PC-3 (cell line): ENCODE data around the gene RPS21. TPM values are rescaled to one million over a fixed set of nuclear protein-coding genes. Genes with fewer than 3 reads are reported as not detected.

ENCODE experiments used
- ATAC-seq: fragments of 200-7000 bp; cut with Tn5 transposase; 2 replicates; pipeline ENCODE4 v1.9.1; 2020; ENCODE audit warnings: mild to moderate bottlenecking, moderate library complexity
- BruUV-seq: library from RNA; stranded (reverse); fragments of 400-500 nt; replicated peaks from 2 replicates; lab custom pipeline; 2021; lab: Mats Ljungman, UMichigan
- CTCF ChIA-PET: fragments of 300-600 bp; sonication (Branson Sonifier 250); formaldehyde crosslinking; loops from one replicate; lab custom pipeline; 2022; ENCODE audit warnings: antibody characterized with exemption; lab: Charles Lee
- POLR2A ChIA-PET: fragments of 300-600 bp; sonication (Branson Sonifier 250); formaldehyde crosslinking; loops from one replicate; lab custom pipeline; 2022; ENCODE audit warnings: antibody characterized with exemption; ENCODE audit not compliant: unreplicated experiment; lab: Charles Lee
- DNase-seq: peaks from one replicate; pipeline ENCODE4 v3.0.0-alpha.2; 2015
- H2AFZ ChIP-seq: fragments of 300-600 bp; sonication (generic); 2 replicates; pipeline ENCODE4 v1.6.0; 2016; ENCODE audit warnings: antibody characterized with exemption, low read length
- H3F3A ChIP-seq: fragments of 300-600 bp; sonication (generic); one replicate; pipeline ENCODE4 v1.6.0; 2017; ENCODE audit warnings: antibody characterized with exemption, low read length, control low read depth, mild to moderate bottlenecking; ENCODE audit not compliant: unreplicated experiment
- H3K27ac ChIP-seq: fragments of 300-600 bp; sonication (generic); 2 replicates; pipeline ENCODE4 v1.5.1; 2016; ENCODE audit warnings: mild to moderate bottlenecking, low read length
- H3K27me3 ChIP-seq: fragments of 300-600 bp; sonication (generic); 2 replicates; pipeline ENCODE4 v1.6.1; 2016; ENCODE audit warnings: low read length, mixed read lengths
- H3K36me3 ChIP-seq: fragments of 300-600 bp; sonication (generic); 2 replicates; pipeline ENCODE4 v1.6.1; 2016; ENCODE audit warnings: low read depth, mixed run types, low read length, mixed read lengths
- H3K4me1 ChIP-seq: fragments of 300-600 bp; sonication (generic); 2 replicates; pipeline ENCODE4 v1.5.1; 2016; ENCODE audit warnings: low read length; ENCODE audit not compliant: insufficient read depth
- H3K4me2 ChIP-seq: fragments of 300-600 bp; sonication (generic); 2 replicates; pipeline ENCODE4 v1.6.0; 2016; ENCODE audit warnings: low read length
- H3K4me3 ChIP-seq: fragments of 300-600 bp; sonication (generic); 2 replicates; pipeline ENCODE4 v1.5.1; 2016; ENCODE audit warnings: mild to moderate bottlenecking, low read length, mixed read lengths
- H3K79me2 ChIP-seq: fragments of 300-600 bp; sonication (generic); 2 replicates; pipeline ENCODE4 v1.6.1; 2017; ENCODE audit warnings: low read length, mixed read lengths
- H3K9ac ChIP-seq: fragments of 300-600 bp; sonication (generic); 2 replicates; pipeline ENCODE4 v1.6.0; 2016; ENCODE audit warnings: mild to moderate bottlenecking, low read length
- H3K9me2 ChIP-seq: fragments of 300-600 bp; sonication (generic); replicated peaks from 2 replicates; pipeline ENCODE4 v1.6.1; 2016; ENCODE audit warnings: mixed run types, low read length, mixed read lengths
- H3K9me3 ChIP-seq: fragments of 300-600 bp; sonication (generic); 2 replicates; pipeline ENCODE4 v1.6.1; 2016; ENCODE audit warnings: low read length, mixed read lengths
- H4K20me1 ChIP-seq: fragments of 300-600 bp; sonication (generic); 2 replicates; pipeline ENCODE4 v1.6.1; 2016; ENCODE audit warnings: low read length, mixed read lengths
- CTCF ChIP-seq: fragments of 300-600 bp; sonication (generic); conservative IDR thresholded peaks from 2 replicates; pipeline ENCODE4 v1.5.1; 2017; ENCODE audit warnings: antibody characterized with exemption, low read depth, mild to moderate bottlenecking, low read length
- EZH2 ChIP-seq: fragments of 300-600 bp; sonication (generic); IDR thresholded peaks from one replicate; pipeline ENCODE4 v1.6.1; 2017; ENCODE audit warnings: antibody characterized with exemption, mild to moderate bottlenecking, low read length; ENCODE audit not compliant: unreplicated experiment
- EZH2phosphoT487 ChIP-seq: fragments of 300-600 bp; sonication (generic); IDR thresholded peaks from 2 replicates; pipeline ENCODE4 v1.6.1; 2018; ENCODE audit warnings: mild to moderate bottlenecking, antibody characterized with exemption, low read length, borderline replicate concordance
- intact Hi-C: fragments of 100-400 bp; cut with micrococcal nuclease; formaldehyde crosslinking; loops from 2 replicates; pipeline ENCODE4 v1.9.0; 2023
- total RNA-seq: library from RNA; depleted of rRNA; stranded (reverse); fragments of >200 nt; gene quantifications from 2 replicates; pipeline ENCODE4 v1.2.3, GENCODE V29; 2014

The RPS21 gene
- total RNA-seq, 1 experiment from 2014 or later: 1,945 TPM

GRCh38 chr20:62354811-62355341, 32.0 kb upstream of the RPS21 start:
- H3F3A ChIP-seq: peaks cover 8% of the 10 kb centered on the region
- ATAC-seq: no peak
- H3K27ac ChIP-seq: peak overlapping the region; percentile 93
- no peaks in the 10 kb centered on the region for H3K9me2 ChIP-seq
- peaks cover 90% of the 10 kb centered on the region for H3K4me1 ChIP-seq
- peak overlapping the region; percentile 79 for H3K4me2 ChIP-seq
- no peaks in the 10 kb centered on the region for H4K20me1 ChIP-seq
- peaks cover 47% of the 10 kb centered on the region for H3K36me3 ChIP-seq
- H3K27me3 ChIP-seq: no peaks in the 10 kb centered on the region
- intact Hi-C loops: no loop called here
- no TSS peak for BruUV-seq
- H3K9me3 ChIP-seq: no peaks in the 10 kb centered on the region
- no peak overlapping the region for H2AFZ ChIP-seq
- POLR2A ChIA-PET: no interaction called here
- H3K79me2 ChIP-seq: peaks cover 81% of the 10 kb centered on the region
- DNase-seq: no peak
- H3K4me3 ChIP-seq: peak overlapping the region; percentile 39; the same call in 1 of the 2 replicates
- TF ChIP-seq EZH2phosphoT487 (no peak), EZH2 (no peak), CTCF (no peak)
- CTCF ChIA-PET: no interaction called here
- H3K9ac ChIP-seq: peak overlapping the region; percentile 79

- H3K9me3 ChIP-seq: no peaks in the 10 kb centered on the region
- intact Hi-C loops: no loop called here
- H3K36me3 ChIP-seq: peaks cover 47% of the 10 kb centered on the region
- H3K4me3 ChIP-seq: peak overlapping the region; percentile 39; the same call in 1 of the 2 replicates
- H3K4me2 ChIP-seq: peak overlapping the region; percentile 79
- no peak for ATAC-seq
- H3K9ac ChIP-seq: peak overlapping the region; percentile 79
- H3K27ac ChIP-seq: peak overlapping the region; percentile 93
- no peak overlapping the region for H2AFZ ChIP-seq
- no TSS peak for BruUV-seq
- no peaks in the 10 kb centered on the region for H3K9me2 ChIP-seq
- H3F3A ChIP-seq: peaks cover 4% of the 10 kb centered on the region
- POLR2A ChIA-PET: no interaction called here
- CTCF ChIA-PET: no interaction called here
- H4K20me1 ChIP-seq: no peaks in the 10 kb centered on the region
- DNase-seq: peak; percentile 57
- no peaks in the 10 kb centered on the region for H3K27me3 ChIP-seq
- TF ChIP-seq EZH2 (no peak), CTCF (no peak), EZH2phosphoT487 (no peak)
- peaks cover 86% of the 10 kb centered on the region for H3K4me1 ChIP-seq
- peaks cover 81% of the 10 kb centered on the region for H3K79me2 ChIP-seq
Measured at GRCh38 chr20:62355516-62355877, 31.4 kb upstream of the RPS21 start.

GRCh38 chr20:62355878-62356588, 30.9 kb upstream of the RPS21 start:
- Histone ChIP-seq H3K4me3 (peak overlapping the region; percentile 29; the same call in 1 of the 2 replicates), H3K4me1 (peaks cover 85% of the 10 kb centered on the region), H3K36me3 (peaks cover 43% of the 10 kb centered on the region), H3K9me2 (no peaks in the 10 kb centered on the region), H3K9me3 (no peaks in the 10 kb centered on the region), H2AFZ (no peak overlapping the region), H3K79me2 (peaks cover 86% of the 10 kb centered on the region), H3K4me2 (peak overlapping the region; percentile 79), H4K20me1 (no peaks in the 10 kb centered on the region), H3K27me3 (no peaks in the 10 kb centered on the region), H3F3A (peaks cover 2% of the 10 kb centered on the region), H3K9ac (peak overlapping the region; percentile 79), H3K27ac (peak overlapping the region; percentile 93)
- no peak for TF ChIP-seq CTCF
- no peak for TF ChIP-seq EZH2
- no peak for TF ChIP-seq EZH2phosphoT487
- BruUV-seq: no TSS peak
- ATAC-seq (no peak), DNase-seq (peak; percentile 48)
- ChIA-PET POLR2A (no interaction called here), CTCF (no interaction called here)
- intact Hi-C loops: no loop called here
